OCI-LY7 (cell line): ENCODE measurements around the gene RIPK4. TPM values are rescaled to one million over a fixed set of nuclear protein-coding genes. Genes with fewer than 3 reads are reported as not detected.

ENCODE experiments used
- BruUV-seq: library from RNA; stranded (reverse); fragments of 400-500 nt; replicated peaks from 2 replicates; lab custom pipeline; 2021; lab: Mats Ljungman, UMichigan
- CTCF ChIA-PET: fragments of 300-600 bp; sonication (Branson Sonifier 250); formaldehyde crosslinking; loops from one replicate; lab custom pipeline; 2022; ENCODE audit warnings: antibody characterized with exemption; ENCODE audit not compliant: unreplicated experiment; lab: Charles Lee
- POLR2A ChIA-PET: fragments of 300-600 bp; sonication (Branson Sonifier 250); formaldehyde crosslinking; loops from one replicate; lab custom pipeline; 2022; ENCODE audit warnings: antibody characterized with exemption; lab: Charles Lee
- DNase-seq: peaks from one replicate; pipeline ENCODE4 v3.0.0-alpha.2; 2015; ENCODE audit warnings: low spot score
- H2AFZ ChIP-seq: fragments of 200-600 bp; sonication (generic), shearing (Covaris generic); 2 replicates; pipeline ENCODE4 v1.6.1; 2014; ENCODE audit warnings: mild to moderate bottlenecking, antibody characterized with exemption, low read length, moderate library complexity
- H3K27ac ChIP-seq: fragments of 200-600 bp; sonication (generic); 2 replicates; pipeline ENCODE4 v1.5.1; 2014; ENCODE audit warnings: mixed run types, low read depth, mild to moderate bottlenecking, moderate library complexity, low read length, inconsistent platforms; ENCODE audit not compliant: poor library complexity, severe bottlenecking
- H3K36me3 ChIP-seq: fragments of 200-600 bp; sonication (generic); 2 replicates; pipeline ENCODE4 v1.6.1; 2014; ENCODE audit warnings: mild to moderate bottlenecking, antibody characterized with exemption, low read length, moderate library complexity, mixed read lengths; ENCODE audit not compliant: insufficient read depth
- H3K4me1 ChIP-seq: fragments of 200-600 bp; sonication (generic); 2 replicates; pipeline ENCODE4 v1.5.1; 2014; ENCODE audit warnings: mild to moderate bottlenecking, low read length; ENCODE audit not compliant: insufficient read depth, poor library complexity, severe bottlenecking
- H3K4me2 ChIP-seq: fragments of 200-600 bp; sonication (generic); 2 replicates; pipeline ENCODE4 v1.6.1; 2014; ENCODE audit warnings: mild to moderate bottlenecking, low read length
- H3K4me3 ChIP-seq: fragments of 200-600 bp; sonication (generic); 2 replicates; pipeline ENCODE4 v1.5.1; 2014; ENCODE audit warnings: mild to moderate bottlenecking, low read depth, low read length; ENCODE audit not compliant: poor library complexity, severe bottlenecking
- H3K79me2 ChIP-seq: fragments of 200-600 bp; sonication (generic); 2 replicates; pipeline ENCODE4 v1.6.1; 2016; ENCODE audit warnings: low read depth, mild to moderate bottlenecking, low read length, moderate library complexity, mixed read lengths; ENCODE audit not compliant: insufficient read depth
- H3K9me2 ChIP-seq: fragments of 200-600 bp; sonication (generic); 2 replicates; pipeline ENCODE4 v1.6.1; 2016; ENCODE audit warnings: mild to moderate bottlenecking, low read length, mixed read lengths; ENCODE audit not compliant: insufficient read depth
- H3K9me3 ChIP-seq: fragments of 200-600 bp; sonication (generic); 2 replicates; pipeline ENCODE4 v1.6.1; 2014; ENCODE audit warnings: mild to moderate bottlenecking, mixed run types, low read length, mixed read lengths
- H4K20me1 ChIP-seq: fragments of 200-600 bp; sonication (generic); 2 replicates; pipeline ENCODE4 v1.6.1; 2014; ENCODE audit warnings: mild to moderate bottlenecking, antibody characterized with exemption, low read length, moderate library complexity, mixed read lengths; ENCODE audit not compliant: insufficient read depth
- EZH2phosphoT487 ChIP-seq: fragments of 200-600 bp; sonication (generic); IDR thresholded peaks from 2 replicates; pipeline ENCODE4 v1.6.1; 2018; ENCODE audit warnings: low read depth, borderline replicate concordance, mild to moderate bottlenecking, mixed run types, antibody characterized with exemption, low read length, moderate library complexity, mixed read lengths
- intact Hi-C: fragments of 100-400 bp; cut with micrococcal nuclease; formaldehyde crosslinking; loops from one replicate; pipeline ENCODE4 v1.10.0; 2022; ENCODE audit not compliant: unreplicated experiment
- total RNA-seq, 2 experiments: library from RNA; depleted of rRNA in 1 of 2; stranded (reverse); fragments of >200 nt in 1 of 2; shearing (Covaris generic) in 1 of 2; gene quantifications; 2 replicates each; pipeline ENCODE4 v1.2.3, GENCODE V29; 2014 to 2022
- TF ChIP-seq, protein P1 (sequence below): fragments of 200-600 bp; sonication (generic); conservative IDR thresholded peaks from 2 replicates; pipeline ENCODE4 v1.5.1; 2014; ENCODE audit warnings: mild to moderate bottlenecking, antibody characterized with exemption, low read length, moderate library complexity, mixed read lengths

Gene RIPK4
- total RNA-seq, 2 experiments from 2014 or later: 0.08 to 0.19 TPM

DNA sequence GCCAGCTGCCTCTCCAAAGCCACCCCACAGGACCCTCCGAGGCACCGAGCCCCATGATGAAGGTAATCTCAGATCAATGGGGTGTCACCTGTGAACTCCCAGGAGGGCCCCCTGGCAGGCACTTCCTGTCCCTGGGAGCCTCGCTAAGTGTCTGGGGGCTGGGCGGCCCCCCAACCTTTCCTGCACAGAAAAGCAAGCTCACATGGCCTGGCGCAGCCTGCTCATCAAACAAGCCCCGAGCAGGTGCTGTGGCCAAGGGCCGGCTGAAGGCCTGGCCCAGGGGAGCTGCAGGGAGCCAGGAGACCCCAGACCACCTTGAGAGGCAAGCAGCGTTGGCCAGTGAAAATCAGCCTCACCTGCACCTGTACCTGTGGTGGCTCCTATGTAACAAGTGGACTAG, 2.9 kb downstream of the RIPK4 start:
- peaks cover 25% of the 10 kb centered on the region for H3K4me1 ChIP-seq
- no peak overlapping the region for H2AFZ ChIP-seq
- CTCF ChIA-PET: no interaction called here
- TF ChIP-seq, protein P1, sequence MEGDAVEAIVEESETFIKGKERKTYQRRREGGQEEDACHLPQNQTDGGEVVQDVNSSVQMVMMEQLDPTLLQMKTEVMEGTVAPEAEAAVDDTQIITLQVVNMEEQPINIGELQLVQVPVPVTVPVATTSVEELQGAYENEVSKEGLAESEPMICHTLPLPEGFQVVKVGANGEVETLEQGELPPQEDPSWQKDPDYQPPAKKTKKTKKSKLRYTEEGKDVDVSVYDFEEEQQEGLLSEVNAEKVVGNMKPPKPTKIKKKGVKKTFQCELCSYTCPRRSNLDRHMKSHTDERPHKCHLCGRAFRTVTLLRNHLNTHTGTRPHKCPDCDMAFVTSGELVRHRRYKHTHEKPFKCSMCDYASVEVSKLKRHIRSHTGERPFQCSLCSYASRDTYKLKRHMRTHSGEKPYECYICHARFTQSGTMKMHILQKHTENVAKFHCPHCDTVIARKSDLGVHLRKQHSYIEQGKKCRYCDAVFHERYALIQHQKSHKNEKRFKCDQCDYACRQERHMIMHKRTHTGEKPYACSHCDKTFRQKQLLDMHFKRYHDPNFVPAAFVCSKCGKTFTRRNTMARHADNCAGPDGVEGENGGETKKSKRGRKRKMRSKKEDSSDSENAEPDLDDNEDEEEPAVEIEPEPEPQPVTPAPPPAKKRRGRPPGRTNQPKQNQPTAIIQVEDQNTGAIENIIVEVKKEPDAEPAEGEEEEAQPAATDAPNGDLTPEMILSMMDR: no peak
- TF ChIP-seq EZH2phosphoT487: no peak
- H3K27ac ChIP-seq: no peak overlapping the region
- no peak overlapping the region for H3K4me3 ChIP-seq
- no peaks in the 10 kb centered on the region for H4K20me1 ChIP-seq
- H3K4me2 ChIP-seq: no peak overlapping the region
- no peaks in the 10 kb centered on the region for H3K9me2 ChIP-seq
- no peaks in the 10 kb centered on the region for H3K79me2 ChIP-seq
- DNase-seq: no peak
- intact Hi-C loops: no loop called here
- H3K36me3 ChIP-seq: no peaks in the 10 kb centered on the region
- no TSS peak for BruUV-seq
- no peaks in the 10 kb centered on the region for H3K9me3 ChIP-seq
- POLR2A ChIA-PET: interaction anchor here (0.6 to 1.1 kb wide), 2 partner anchors 210 to 220 kb away, joined by 3 to 5 read pairs; no protein-coding TSS in a partner anchor

DNA sequence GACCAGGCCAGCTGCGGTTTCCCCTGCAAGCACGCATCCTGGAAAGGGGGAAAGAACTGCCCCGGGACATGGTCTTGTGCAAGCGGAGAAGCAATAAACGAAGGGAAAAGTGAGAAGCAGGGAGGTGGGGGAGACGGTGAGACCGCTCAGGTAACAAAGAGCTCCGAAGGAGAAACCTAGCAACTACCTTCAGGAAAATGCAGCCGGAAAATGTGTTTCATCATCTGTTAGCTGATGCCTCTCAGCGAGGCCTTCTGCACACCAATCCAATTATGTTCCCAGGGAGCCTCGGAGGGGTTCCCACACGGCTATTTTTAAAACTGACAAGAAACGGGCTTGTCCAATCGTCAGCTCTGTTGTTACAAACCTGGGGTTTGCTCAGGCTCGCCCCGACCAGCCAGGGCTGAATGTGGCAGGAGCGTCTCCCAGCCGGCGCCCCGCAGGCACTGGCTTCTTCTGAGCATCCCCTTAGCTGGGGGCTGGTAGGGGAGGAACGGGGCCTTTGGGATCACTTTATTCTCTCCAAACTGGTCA, 3.4 kb downstream of the RIPK4 start:
- ChIA-PET POLR2A (interaction anchor here (1.1 kb wide), 1 partner anchor 209 kb away, joined by 3 read pairs; no protein-coding TSS in a partner anchor), CTCF (no interaction called here)
- no peak for DNase-seq
- Histone ChIP-seq H3K4me2 (no peak overlapping the region), H4K20me1 (no peaks in the 10 kb centered on the region), H3K4me3 (no peak overlapping the region), H3K79me2 (no peaks in the 10 kb centered on the region), H3K9me3 (no peaks in the 10 kb centered on the region), H3K36me3 (no peaks in the 10 kb centered on the region), H3K4me1 (peaks cover 20% of the 10 kb centered on the region), H3K27ac (no peak overlapping the region), H2AFZ (no peak overlapping the region), H3K9me2 (no peaks in the 10 kb centered on the region)
- no TSS peak for BruUV-seq
- intact Hi-C loops: no loop called here
- no peak for TF ChIP-seq EZH2phosphoT487
- TF ChIP-seq, protein P1: no peak

DNA sequence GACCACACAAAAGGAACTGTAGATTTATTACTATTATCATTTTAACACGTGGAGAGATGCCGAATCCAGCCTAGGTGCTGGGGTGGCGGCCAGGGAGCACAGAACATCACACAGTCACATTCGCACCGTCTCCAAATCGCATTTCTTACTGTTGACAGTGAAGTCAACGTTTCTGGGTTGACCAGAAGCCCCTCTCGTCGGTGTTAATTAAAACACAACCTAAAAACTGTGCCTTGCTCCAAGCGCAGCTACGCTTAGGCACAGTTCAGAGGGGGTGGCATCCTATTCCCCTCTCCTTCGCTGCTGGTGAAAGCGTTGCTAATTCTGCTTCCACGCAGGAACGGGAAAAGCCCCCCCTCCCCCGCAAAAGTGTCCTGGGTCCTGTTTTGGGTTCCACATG, 4.1 kb downstream of the RIPK4 start:
- no peaks in the 10 kb centered on the region for H4K20me1 ChIP-seq
- H3K9me2 ChIP-seq: no peaks in the 10 kb centered on the region
- peaks cover 13% of the 10 kb centered on the region for H3K4me1 ChIP-seq
- H3K27ac ChIP-seq: no peak overlapping the region
- DNase-seq: no peak
- no TSS peak for BruUV-seq
- no peaks in the 10 kb centered on the region for H3K79me2 ChIP-seq
- no peak overlapping the region for H3K4me3 ChIP-seq
- H3K4me2 ChIP-seq: no peak overlapping the region
- no peaks in the 10 kb centered on the region for H3K9me3 ChIP-seq
- POLR2A ChIA-PET: no interaction called here
- no peak overlapping the region for H2AFZ ChIP-seq
- intact Hi-C loops: no loop called here
- H3K36me3 ChIP-seq: no peaks in the 10 kb centered on the region
- CTCF ChIA-PET: no interaction called here
- TF ChIP-seq EZH2phosphoT487: no peak
- TF ChIP-seq, protein P1: no peak
